HG03520 (cell line): ENCODE data around the gene TLE4.
A peak's percentile ranks its signal among the peaks of the same experiment; 100 is the strongest.

Source experiments
- ATAC-seq: cut with Tn5 transposase; IDR thresholded peaks from one replicate; pipeline ENCODE4 v1.9.1; 2021; ENCODE audit warnings: mild to moderate bottlenecking, moderate library complexity; ENCODE audit not compliant: unreplicated experiment

Gene TLE4

GRCh38 chr9:79570448-79571308 lies 1.1 kb upstream of the TLE4 start:
- no peak for ATAC-seq

- ATAC-seq, result no peak
These were observed 355 bp downstream of the TLE4 start for GRCh38 chr9:79572032-79572607.

GRCh38 chr9:79572608-79573411 lies 1.0 kb downstream of the TLE4 start:
- no peak for ATAC-seq

GRCh38 chr9:79573412-79573923 lies 1.7 kb downstream of the TLE4 start:
- no peak for ATAC-seq

GRCh38 chr9:79574136-79574535 lies 2.4 kb downstream of the TLE4 start:
- ATAC-seq, result no peak

- no peak for ATAC-seq
These were observed 3.0 kb downstream of the TLE4 start for GRCh38 chr9:79574781-79575180.

GRCh38 chr9:79575547-79575946 lies 3.8 kb downstream of the TLE4 start:
- ATAC-seq, result no peak

GRCh38 chr9:79577969-79578723 lies 6.4 kb downstream of the TLE4 start:
- no peak for ATAC-seq

GRCh38 chr9:79578891-79579290 lies 7.1 kb downstream of the TLE4 start:
- no peak for ATAC-seq

- ATAC-seq, result no peak
These were observed 7.9 kb downstream of the TLE4 start for GRCh38 chr9:79579624-79580023.

GRCh38 chr9:79580055-79580454 lies 8.3 kb downstream of the TLE4 start:
- no peak for ATAC-seq

GRCh38 chr9:79581388-79581787 lies 9.6 kb downstream of the TLE4 start:
- no peak for ATAC-seq

GRCh38 chr9:79581794-79582193 lies 10.0 kb downstream of the TLE4 start:
- ATAC-seq, result no peak

GRCh38 chr9:79583952-79584654 lies 12.3 kb downstream of the TLE4 start:
- ATAC-seq, result peak; percentile 90

- ATAC-seq, result no peak
These were observed 12.9 kb downstream of the TLE4 start for GRCh38 chr9:79584655-79584982.

- ATAC-seq, result no peak
These were observed 16.9 kb downstream of the TLE4 start for GRCh38 chr9:79588488-79589223.

- no peak for ATAC-seq
These were observed 19.7 kb downstream of the TLE4 start for GRCh38 chr9:79591458-79591857.

GRCh38 chr9:79592726-79593493 lies 21.1 kb downstream of the TLE4 start:
- no peak for ATAC-seq
